ENCODE measurements around the gene KRT10. TPM values are rescaled to one million over a fixed set of nuclear protein-coding genes. Genes with fewer than 3 reads are reported as not detected.

KRT10 gene
- total RNA-seq, 1 donor from 2014 or later, result 60.2 TPM

GRCh38 chr17:40830085-40830776 lies 7.8 kb upstream of the KRT10 start:
- no peaks in the 10 kb centered on the region for H3K9me3 Mint-ChIP-seq
- H3K36me3 Mint-ChIP-seq, result peaks cover 13% of the 10 kb centered on the region
- TF ChIP-seq CTCF (conservative IDR thresholded peaks at IDR 0.05), result no peak
- no peaks in the 10 kb centered on the region for H3K27me3 Mint-ChIP-seq
- H3K4me3 Mint-ChIP-seq, result no peak overlapping the region
- no peaks in the 10 kb centered on the region for H3K4me1 Mint-ChIP-seq (ENCODE audit: unreplicated experiment)
- no peak overlapping the region for H3K27ac Mint-ChIP-seq
- DNase-seq (ENCODE audit: extremely low spot score, unreplicated experiment), result no peak

- no peak for TF ChIP-seq CTCF (conservative IDR thresholded peaks at IDR 0.05)
- H3K27ac Mint-ChIP-seq, result no peak overlapping the region
- peaks cover 12% of the 10 kb centered on the region for H3K36me3 Mint-ChIP-seq
- H3K27me3 Mint-ChIP-seq, result no peaks in the 10 kb centered on the region
- H3K9me3 Mint-ChIP-seq, result no peaks in the 10 kb centered on the region
- DNase-seq (ENCODE audit: extremely low spot score, unreplicated experiment), result no peak
- H3K4me3 Mint-ChIP-seq, result no peak overlapping the region
- H3K4me1 Mint-ChIP-seq (ENCODE audit: unreplicated experiment), result no peaks in the 10 kb centered on the region
Observed at GRCh38 chr17:40828454-40829044, 6.1 kb upstream of the KRT10 start.

- no peak overlapping the region for H3K27ac Mint-ChIP-seq
- DNase-seq (ENCODE audit: extremely low spot score, unreplicated experiment), result no peak
- H3K4me1 Mint-ChIP-seq (ENCODE audit: unreplicated experiment), result no peaks in the 10 kb centered on the region
- peaks cover 9% of the 10 kb centered on the region for H3K36me3 Mint-ChIP-seq
- H3K27me3 Mint-ChIP-seq, result no peaks in the 10 kb centered on the region
- H3K9me3 Mint-ChIP-seq, result no peaks in the 10 kb centered on the region
- peak overlapping the region; percentile 14 for H3K4me3 Mint-ChIP-seq
- no peak for TF ChIP-seq CTCF (conservative IDR thresholded peaks at IDR 0.05)
Observed at GRCh38 chr17:40827746-40828453, 5.5 kb upstream of the KRT10 start.

- H3K4me1 Mint-ChIP-seq (ENCODE audit: unreplicated experiment), result no peaks in the 10 kb centered on the region
- H3K9me3 Mint-ChIP-seq, result no peaks in the 10 kb centered on the region
- no peak for TF ChIP-seq CTCF (conservative IDR thresholded peaks at IDR 0.05)
- no peaks in the 10 kb centered on the region for H3K27me3 Mint-ChIP-seq
- no peak for DNase-seq (ENCODE audit: extremely low spot score, unreplicated experiment)
- H3K27ac Mint-ChIP-seq, result no peak overlapping the region
- no peak overlapping the region for H3K4me3 Mint-ChIP-seq
- peaks cover 13% of the 10 kb centered on the region for H3K36me3 Mint-ChIP-seq
Observed at GRCh38 chr17:40825599-40825998, 3.2 kb upstream of the KRT10 start.

- Mint-ChIP-seq H3K27me3 (no peaks in the 10 kb centered on the region), H3K9me3 (no peaks in the 10 kb centered on the region), H3K36me3 (peaks cover 19% of the 10 kb centered on the region), H3K4me3 (no peak overlapping the region), H3K4me1 (ENCODE audit: unreplicated experiment) (no peaks in the 10 kb centered on the region), H3K27ac (no peak overlapping the region)
- DNase-seq (ENCODE audit: extremely low spot score, unreplicated experiment), result no peak
- TF ChIP-seq CTCF (conservative IDR thresholded peaks at IDR 0.05), result no peak
Observed at GRCh38 chr17:40824015-40824832, 1.8 kb upstream of the KRT10 start.
